Colonic mucosa (tissue), 4 donors: Measurements from ENCODE around the gene FOXP2. TPM values are rescaled to one million over a fixed set of nuclear protein-coding genes. Genes with fewer than 3 reads are reported as not detected.

Experiments used
- DNase-seq: peaks from one replicate; pipeline ENCODE4 v3.0.0-alpha.2; 2020
- H3K27ac ChIP-seq: fragments of 200-600 bp; one replicate; pipeline ENCODE4 v1.8.0; 2021
- H3K27me3 ChIP-seq: fragments of 200-600 bp; one replicate; pipeline ENCODE4 v1.8.0; 2021
- H3K36me3 ChIP-seq: fragments of 200-600 bp; one replicate; pipeline ENCODE4 v1.8.0; 2021
- H3K4me1 ChIP-seq: fragments of 200-600 bp; one replicate; pipeline ENCODE4 v1.8.0; 2021; ENCODE audit warnings: mild to moderate bottlenecking
- H3K4me3 ChIP-seq: fragments of 200-600 bp; one replicate; pipeline ENCODE4 v1.8.0; 2021
- H3K9ac ChIP-seq, 2 donors: one replicate each; pipeline ENCODE4 v1.7.0; 2013; ENCODE audit warnings: control low read depth in 2 of 2, low read depth in 2 of 2, low read length in 2 of 2
- H3K9me3 ChIP-seq: fragments of 200-600 bp; one replicate; pipeline ENCODE4 v1.8.0; 2021
- intact Hi-C: fragments of 100-400 bp; cut with DNase I; formaldehyde crosslinking; loops from one replicate; pipeline ENCODE4 v1.14.1; 2022
- total RNA-seq, 2 donors: library from RNA; stranded (reverse); fragmentation: NEBNext Ultra II Directional in 1 of 2; extraction: Animal tissue kit (Norgen Biotek cat#: 25700) in 1 of 2; gene quantifications; one replicate each; pipeline ENCODE4 v1.2.1, GENCODE V29; 2021
- TF ChIP-seq, protein P1 (sequence below): fragments of 200-600 bp; IDR thresholded peaks from one replicate; pipeline ENCODE4 v1.8.0; 2022; ENCODE audit warnings: antibody characterized with exemption, mild to moderate bottlenecking
- donor health status: healthy.
- donor health status: DM: no; HTN: no; CAD: no.
- donor health status: DM: no; HTN: no; CAD: no.

The FOXP2 gene
- total RNA-seq, 2 donors from 2014 or later: 5.3 to 20.0 TPM

DNA sequence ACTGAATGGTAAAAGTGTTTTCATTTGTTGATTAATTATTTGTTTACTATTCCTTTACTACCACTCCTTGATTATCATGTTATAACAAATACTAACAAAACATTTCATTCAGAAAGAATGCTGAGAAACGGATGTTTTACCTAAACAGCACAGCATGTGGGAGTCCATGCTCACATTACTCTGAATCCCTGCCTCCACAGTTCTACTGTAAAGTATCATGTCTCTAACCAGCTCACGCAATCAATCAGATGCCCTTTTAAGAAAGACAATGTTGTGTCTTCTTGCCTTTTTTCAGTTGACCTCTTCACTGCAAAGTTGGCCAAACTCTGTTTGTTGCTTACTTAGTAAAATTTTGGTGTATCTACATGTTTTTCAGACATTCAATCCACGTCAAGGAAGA lies 274.8 kb downstream of the FOXP2 start:
- H3K9me3 ChIP-seq: no peaks in the 10 kb centered on the region
- TF ChIP-seq, protein P1, sequence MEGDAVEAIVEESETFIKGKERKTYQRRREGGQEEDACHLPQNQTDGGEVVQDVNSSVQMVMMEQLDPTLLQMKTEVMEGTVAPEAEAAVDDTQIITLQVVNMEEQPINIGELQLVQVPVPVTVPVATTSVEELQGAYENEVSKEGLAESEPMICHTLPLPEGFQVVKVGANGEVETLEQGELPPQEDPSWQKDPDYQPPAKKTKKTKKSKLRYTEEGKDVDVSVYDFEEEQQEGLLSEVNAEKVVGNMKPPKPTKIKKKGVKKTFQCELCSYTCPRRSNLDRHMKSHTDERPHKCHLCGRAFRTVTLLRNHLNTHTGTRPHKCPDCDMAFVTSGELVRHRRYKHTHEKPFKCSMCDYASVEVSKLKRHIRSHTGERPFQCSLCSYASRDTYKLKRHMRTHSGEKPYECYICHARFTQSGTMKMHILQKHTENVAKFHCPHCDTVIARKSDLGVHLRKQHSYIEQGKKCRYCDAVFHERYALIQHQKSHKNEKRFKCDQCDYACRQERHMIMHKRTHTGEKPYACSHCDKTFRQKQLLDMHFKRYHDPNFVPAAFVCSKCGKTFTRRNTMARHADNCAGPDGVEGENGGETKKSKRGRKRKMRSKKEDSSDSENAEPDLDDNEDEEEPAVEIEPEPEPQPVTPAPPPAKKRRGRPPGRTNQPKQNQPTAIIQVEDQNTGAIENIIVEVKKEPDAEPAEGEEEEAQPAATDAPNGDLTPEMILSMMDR: no peak
- no peaks in the 10 kb centered on the region for H3K4me1 ChIP-seq
- H3K9ac ChIP-seq: no peak overlapping the region
- no peak for DNase-seq
- H3K4me3 ChIP-seq: no peak overlapping the region
- no peaks in the 10 kb centered on the region for H3K36me3 ChIP-seq
- intact Hi-C loops: no loop called here
- H3K27me3 ChIP-seq: no peaks in the 10 kb centered on the region
- H3K27ac ChIP-seq: no peak overlapping the region

DNA sequence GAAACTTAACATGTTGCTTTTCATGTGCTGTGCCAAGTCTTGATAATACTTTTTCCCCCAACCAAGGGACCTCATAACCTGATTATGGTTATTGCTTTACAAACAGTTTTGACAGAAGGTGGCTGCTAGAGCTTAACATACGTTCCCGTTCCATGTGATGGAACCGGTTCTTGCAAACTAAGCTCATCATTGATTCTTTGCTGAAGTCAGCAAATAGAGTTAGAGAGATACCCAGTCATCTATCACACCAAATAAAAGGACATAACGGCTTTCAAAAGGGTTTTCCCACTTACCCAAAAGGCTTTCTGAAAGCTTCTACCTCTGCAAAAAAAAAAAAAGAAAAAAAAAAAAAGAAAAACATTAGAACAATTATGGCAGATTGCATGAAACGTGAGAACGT lies 277.0 kb downstream of the FOXP2 start:
- TF ChIP-seq, protein P1: no peak
- intact Hi-C loops: no loop called here
- Histone ChIP-seq H3K27me3 (no peaks in the 10 kb centered on the region), H3K4me1 (no peaks in the 10 kb centered on the region), H3K4me3 (no peak overlapping the region), H3K9me3 (no peaks in the 10 kb centered on the region), H3K36me3 (no peaks in the 10 kb centered on the region), H3K9ac (no peak overlapping the region), H3K27ac (no peak overlapping the region)
- DNase-seq: no peak

DNA sequence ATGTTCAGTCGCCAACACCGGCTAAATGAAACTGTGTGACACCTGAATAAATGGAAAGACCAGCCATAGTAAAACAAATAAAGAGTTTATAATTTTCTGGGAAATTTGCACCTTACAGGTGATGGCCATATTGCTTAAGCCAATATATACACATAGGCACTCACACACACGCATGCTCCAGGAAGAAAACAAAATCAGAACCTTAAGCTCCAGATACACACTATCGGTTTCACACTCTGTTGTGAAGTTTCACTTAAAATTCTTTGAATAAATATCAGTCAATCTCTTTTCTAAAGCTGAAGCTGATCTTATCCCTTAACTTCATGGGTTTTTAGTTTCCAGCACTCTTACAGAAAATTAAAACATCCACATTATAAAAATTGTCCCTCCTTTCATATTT lies 280.6 kb downstream of the FOXP2 start:
- Histone ChIP-seq H3K36me3 (no peaks in the 10 kb centered on the region), H3K4me3 (no peak overlapping the region), H3K27ac (no peak overlapping the region), H3K27me3 (no peaks in the 10 kb centered on the region), H3K9ac (no peak overlapping the region), H3K9me3 (no peaks in the 10 kb centered on the region), H3K4me1 (no peaks in the 10 kb centered on the region)
- TF ChIP-seq, protein P1: no peak
- intact Hi-C loops: no loop called here
- DNase-seq: no peak

DNA sequence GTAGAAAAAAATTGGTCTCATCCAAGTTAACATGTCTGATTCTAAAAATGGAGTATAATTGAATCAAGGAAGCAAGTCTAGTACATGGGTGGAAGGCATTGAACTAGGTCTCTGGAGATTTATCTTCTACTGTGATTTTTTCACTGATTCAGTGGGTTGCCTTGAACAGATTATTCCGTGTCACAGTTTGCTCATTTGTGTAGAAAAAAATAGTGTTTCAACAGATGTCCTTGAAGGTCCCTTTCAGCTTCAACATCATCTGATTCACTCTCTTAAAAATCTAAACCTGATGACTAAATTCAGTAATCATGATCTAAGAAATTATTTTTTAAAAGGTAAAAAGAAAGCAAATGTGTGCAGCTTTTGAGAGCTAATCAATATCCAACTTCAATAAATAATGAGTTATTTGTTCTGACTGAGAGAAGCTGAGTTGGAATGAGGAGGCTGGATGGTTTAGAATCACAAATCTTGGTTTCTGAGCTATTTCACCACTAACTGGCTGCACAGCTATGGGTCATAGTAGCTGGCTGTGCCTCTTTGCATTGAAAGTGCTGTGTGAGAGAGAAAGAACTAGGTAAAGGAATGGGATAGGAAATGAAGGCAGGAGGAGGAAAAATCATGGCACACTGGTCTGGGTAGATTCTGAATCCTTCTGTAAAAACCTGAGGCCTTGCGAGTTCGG lies 285.8 kb downstream of the FOXP2 start:
- H3K36me3 ChIP-seq: no peaks in the 10 kb centered on the region
- no peak overlapping the region for H3K9ac ChIP-seq
- no peaks in the 10 kb centered on the region for H3K27me3 ChIP-seq
- no peak overlapping the region for H3K27ac ChIP-seq
- no peaks in the 10 kb centered on the region for H3K9me3 ChIP-seq
- TF ChIP-seq, protein P1: no peak
- no peak for DNase-seq
- H3K4me1 ChIP-seq: no peaks in the 10 kb centered on the region
- intact Hi-C loops: no loop called here
- H3K4me3 ChIP-seq: no peak overlapping the region

DNA sequence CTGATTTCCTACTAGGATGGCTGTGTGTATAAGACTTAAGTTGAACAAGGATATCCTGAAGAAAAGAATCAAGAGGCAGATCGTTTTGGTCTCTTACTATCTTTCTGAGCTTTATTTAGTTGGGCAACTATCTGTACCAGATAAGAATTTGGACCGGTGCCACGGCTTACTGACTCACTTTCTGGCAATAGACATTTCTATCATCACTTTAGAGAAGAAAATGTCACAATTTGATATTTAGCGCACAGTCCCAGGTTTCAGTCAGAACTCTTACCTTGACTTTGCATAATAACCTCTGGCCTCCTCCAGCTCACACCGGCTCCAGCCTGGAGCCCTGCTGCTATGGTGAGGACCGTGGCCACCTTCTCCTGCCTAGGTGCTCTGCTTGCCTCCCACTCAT lies 289.1 kb downstream of the FOXP2 start:
- DNase-seq: no peak
- Histone ChIP-seq H3K9me3 (no peaks in the 10 kb centered on the region), H3K4me3 (no peak overlapping the region), H3K4me1 (no peaks in the 10 kb centered on the region), H3K27me3 (no peaks in the 10 kb centered on the region), H3K36me3 (no peaks in the 10 kb centered on the region), H3K27ac (no peak overlapping the region), H3K9ac (no peak overlapping the region)
- intact Hi-C loops: no loop called here
- TF ChIP-seq, protein P1: no peak
